Trophoblast cell (in vitro differentiated cells and primary cell): Measurements from ENCODE around the gene FRZB.
"Not testable (repeated sequence)": the region's sequence is repeated elsewhere in the genome, so short reads cannot be mapped to it uniquely, and the experiment has no call there.

ENCODE experiments used
- DNase-seq, 2 donors: peaks; one replicate each; pipeline ENCODE4 v3.0.0-alpha.2; 2016
- H2AFZ ChIP-seq: 2 replicates; pipeline ENCODE4 v1.6.1; 2013; ENCODE audit warnings: low read length, moderate library complexity, mild to moderate bottlenecking; ENCODE audit not compliant: insufficient read depth, poor library complexity
- H2AK5ac ChIP-seq: 2 replicates; pipeline ENCODE4 v1.6.1; 2013; ENCODE audit warnings: mild to moderate bottlenecking, low read length
- H2BK120ac ChIP-seq: 2 replicates; pipeline ENCODE4 v1.6.1; 2013; ENCODE audit warnings: low read length, mild to moderate bottlenecking, moderate library complexity; ENCODE audit not compliant: insufficient read depth, poor library complexity
- H2BK12ac ChIP-seq: 2 replicates; pipeline ENCODE4 v1.6.1; 2013; ENCODE audit warnings: mild to moderate bottlenecking, low read length, moderate library complexity
- H2BK5ac ChIP-seq: 2 replicates; pipeline ENCODE4 v1.6.1; 2013; ENCODE audit warnings: low read length, low read depth, moderate library complexity, mild to moderate bottlenecking; ENCODE audit not compliant: poor library complexity
- H3K14ac ChIP-seq: 2 replicates; pipeline ENCODE4 v1.6.1; 2013; ENCODE audit warnings: mild to moderate bottlenecking, low read length
- H3K18ac ChIP-seq: 2 replicates; pipeline ENCODE4 v1.6.1; 2013; ENCODE audit warnings: mild to moderate bottlenecking, low read length
- H3K23ac ChIP-seq: 2 replicates; pipeline ENCODE4 v1.6.1; 2013; ENCODE audit warnings: low read length
- H3K27ac ChIP-seq: 2 replicates; pipeline ENCODE4 v1.5.1; 2013; ENCODE audit warnings: low read depth, mild to moderate bottlenecking, inconsistent platforms, low read length, moderate library complexity
- H3K27me3 ChIP-seq: 2 replicates; pipeline ENCODE4 v1.6.1; 2013; ENCODE audit warnings: inconsistent platforms, mild to moderate bottlenecking, low read length, moderate library complexity; ENCODE audit not compliant: insufficient read depth
- H3K36me3 ChIP-seq, 2 experiments: 1 replicate in 1 of 2; 2 replicates in 1 of 2; pipeline ENCODE4 v1.6.1; 2013; ENCODE audit warnings: low read length in 2 of 2, mild to moderate bottlenecking in 2 of 2, moderate library complexity in 1 of 2; ENCODE audit not compliant: insufficient read depth in 2 of 2, control insufficient read depth in 1 of 2
- H3K4ac ChIP-seq: 2 replicates; pipeline ENCODE4 v1.6.1; 2013; ENCODE audit warnings: low read depth, mild to moderate bottlenecking, low read length, moderate library complexity
- H3K4me1 ChIP-seq, 2 experiments: 1 replicate in 1 of 2; 2 replicates in 1 of 2; pipeline ENCODE4 v1.6.1; 2013; ENCODE audit warnings: low read length in 2 of 2, mild to moderate bottlenecking in 2 of 2, moderate library complexity in 1 of 2; ENCODE audit not compliant: insufficient read depth in 2 of 2, control insufficient read depth in 1 of 2
- H3K4me2 ChIP-seq: 2 replicates; pipeline ENCODE4 v1.6.1; 2013; ENCODE audit warnings: inconsistent platforms, mild to moderate bottlenecking, low read length, moderate library complexity
- H3K4me3 ChIP-seq: 2 replicates; pipeline ENCODE4 v1.5.1; 2013; ENCODE audit warnings: mild to moderate bottlenecking, low read depth, low read length, inconsistent platforms
- H3K79me1 ChIP-seq: one replicate; pipeline ENCODE4 v1.6.1; 2013; ENCODE audit warnings: low read length
- H3K79me2 ChIP-seq: 2 replicates; pipeline ENCODE4 v1.6.1; 2013; ENCODE audit warnings: low read length, mild to moderate bottlenecking; ENCODE audit not compliant: control insufficient read depth, insufficient read depth, poor library complexity
- H3K9ac ChIP-seq: 2 replicates; pipeline ENCODE4 v1.6.1; 2013; ENCODE audit warnings: mild to moderate bottlenecking, low read length
- H3K9me3 ChIP-seq: 2 replicates; pipeline ENCODE4 v1.6.1; 2013; ENCODE audit warnings: low read depth, mild to moderate bottlenecking, control low read depth, inconsistent platforms, low read length; ENCODE audit not compliant: insufficient read depth
- H4K12ac ChIP-seq: 2 replicates; pipeline ENCODE4 v1.6.1; 2013; ENCODE audit warnings: low read depth, mild to moderate bottlenecking, low read length, moderate library complexity
- H4K8ac ChIP-seq: 2 replicates; pipeline ENCODE4 v1.6.1; 2013; ENCODE audit warnings: low read depth, mild to moderate bottlenecking, low read length, moderate library complexity
- H4K91ac ChIP-seq: one replicate; pipeline ENCODE4 v1.6.1; 2013; ENCODE audit warnings: low read depth, mild to moderate bottlenecking, low read length, moderate library complexity
- WGBS: extraction: QIAGEN DNeasy Blood & Tissue Kit; methylation state at CpG from one replicate; pipeline ENCODE4 v1.1.7; 2013; ENCODE audit warnings: missing lambda C conversion rate; ENCODE audit not compliant: insufficient read length, insufficient coverage; ENCODE audit errors: extremely low coverage; 5-methylcytosine and 5-hydroxymethylcytosine counted together

FRZB gene

DNA sequence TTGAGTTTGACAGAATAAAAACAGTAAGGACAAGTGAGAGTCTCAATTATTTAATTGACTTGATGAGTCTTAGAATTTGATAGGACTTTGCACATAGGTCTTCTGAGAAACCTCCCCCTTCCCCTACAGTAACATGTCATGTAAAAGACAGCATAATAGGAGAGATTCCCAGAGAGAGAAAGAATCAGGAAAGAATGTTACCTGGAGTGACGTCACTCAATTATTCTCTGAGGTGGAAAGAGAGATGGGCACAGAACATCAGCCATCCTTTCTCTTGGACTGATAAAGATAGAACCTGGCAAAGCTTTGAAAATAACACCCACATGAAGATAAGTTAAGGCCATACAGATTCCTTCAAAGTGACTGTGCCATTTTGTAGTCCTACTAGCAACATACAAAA, 19.3 kb upstream of the FRZB start:
- Histone ChIP-seq H3K27ac (no peak overlapping the region), H3K9ac (no peak overlapping the region), H2BK12ac (no peak overlapping the region), H3K79me2 (no peaks in the 10 kb centered on the region), H4K8ac (no peak overlapping the region), H2BK5ac (no peak overlapping the region), H3K14ac (no peak overlapping the region), H3K23ac (no peak overlapping the region), H3K79me1 (no peaks in the 10 kb centered on the region), H3K4me1 (no peaks in the 10 kb centered on the region), H3K27me3 (no peaks in the 10 kb centered on the region), H4K12ac (no peak overlapping the region), H2BK120ac (no peak overlapping the region), H3K4ac (no peak overlapping the region), H4K91ac (no peak overlapping the region), H3K18ac (no peak overlapping the region), H2AFZ (no peak overlapping the region), H3K4me2 (no peak overlapping the region), H3K9me3 (no peaks in the 10 kb centered on the region), H2AK5ac (no peak overlapping the region), H3K4me3 (no peak overlapping the region), H3K36me3 (no peaks in the 10 kb centered on the region)
- WGBS, result no CpG with 5 or more reads among the region's 1 CpG
- DNase-seq, result no peak

DNA sequence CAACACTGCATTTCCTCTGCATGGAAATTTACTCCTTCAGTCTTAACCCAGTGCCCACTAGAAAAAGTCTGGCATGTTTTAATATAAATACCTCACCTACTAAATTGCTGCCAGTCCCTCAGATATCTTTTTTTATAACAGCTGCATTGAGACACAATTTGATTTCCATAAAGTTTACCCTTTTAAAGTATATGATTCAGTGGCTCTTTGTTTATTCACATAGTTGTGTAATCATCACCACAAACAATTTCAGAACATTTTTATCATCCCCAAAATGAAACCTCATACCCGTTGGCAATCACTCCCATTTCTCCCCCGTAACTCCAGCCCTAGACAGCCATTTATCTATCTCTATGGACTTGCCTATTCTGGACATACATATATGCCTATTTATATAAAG, 17.0 kb upstream of the FRZB start:
- no peak overlapping the region for H3K23ac ChIP-seq
- no peaks in the 10 kb centered on the region for H3K79me2 ChIP-seq
- H3K9me3 ChIP-seq, result no peaks in the 10 kb centered on the region
- H4K8ac ChIP-seq, result no peak overlapping the region
- no peak overlapping the region for H2BK12ac ChIP-seq
- no peaks in the 10 kb centered on the region for H3K27me3 ChIP-seq
- no peak overlapping the region for H2AK5ac ChIP-seq
- H4K91ac ChIP-seq, result no peak overlapping the region
- no peak overlapping the region for H2BK5ac ChIP-seq
- H3K4me3 ChIP-seq, result no peak overlapping the region
- no peak overlapping the region for H3K4ac ChIP-seq
- H3K36me3 ChIP-seq, result no peaks in the 10 kb centered on the region
- no peak overlapping the region for H3K27ac ChIP-seq
- WGBS, result no CpG with 5 or more reads among the region's 2 CpGs
- no peak overlapping the region for H3K4me2 ChIP-seq
- H3K4me1 ChIP-seq, result no peaks in the 10 kb centered on the region
- H2BK120ac ChIP-seq, result no peak overlapping the region
- no peak overlapping the region for H2AFZ ChIP-seq
- H4K12ac ChIP-seq, result no peak overlapping the region
- no peak for DNase-seq
- no peak overlapping the region for H3K14ac ChIP-seq
- H3K18ac ChIP-seq, result no peak overlapping the region
- H3K79me1 ChIP-seq, result no peaks in the 10 kb centered on the region
- no peak overlapping the region for H3K9ac ChIP-seq

DNA sequence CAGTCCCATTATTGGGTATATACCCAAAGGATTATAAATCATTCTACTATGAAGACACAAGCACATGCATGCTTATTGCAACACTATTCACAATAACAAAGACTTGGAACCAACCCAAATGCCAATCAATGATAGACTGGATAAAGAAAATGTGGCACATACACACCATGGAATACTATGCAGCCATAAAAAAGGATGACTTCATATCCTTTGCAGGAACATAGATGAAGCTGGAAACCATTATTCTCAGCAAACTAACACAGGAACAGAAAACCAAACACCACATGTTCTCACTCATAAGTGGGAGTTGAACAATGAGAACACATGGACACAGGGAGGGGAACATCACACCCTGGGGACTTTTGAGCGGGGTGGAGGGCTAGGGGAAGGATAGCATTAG, 13.7 kb upstream of the FRZB start:
- H4K8ac ChIP-seq, H3K23ac ChIP-seq, H4K91ac ChIP-seq, H3K4me3 ChIP-seq, H4K12ac ChIP-seq, H2BK120ac ChIP-seq, H2AFZ ChIP-seq, H2AK5ac ChIP-seq, H2BK5ac ChIP-seq, H3K27ac ChIP-seq, H3K4me1 ChIP-seq, H3K18ac ChIP-seq, H3K27me3 ChIP-seq, H3K9ac ChIP-seq, H3K9me3 ChIP-seq, H3K79me2 ChIP-seq, H3K36me3 ChIP-seq, DNase-seq, H3K79me1 ChIP-seq, H3K4ac ChIP-seq, H3K4me2 ChIP-seq, H2BK12ac ChIP-seq, H3K14ac ChIP-seq: not testable (repeated sequence)
- WGBS, result no CpG with 5 or more reads among the region's 1 CpG

DNA sequence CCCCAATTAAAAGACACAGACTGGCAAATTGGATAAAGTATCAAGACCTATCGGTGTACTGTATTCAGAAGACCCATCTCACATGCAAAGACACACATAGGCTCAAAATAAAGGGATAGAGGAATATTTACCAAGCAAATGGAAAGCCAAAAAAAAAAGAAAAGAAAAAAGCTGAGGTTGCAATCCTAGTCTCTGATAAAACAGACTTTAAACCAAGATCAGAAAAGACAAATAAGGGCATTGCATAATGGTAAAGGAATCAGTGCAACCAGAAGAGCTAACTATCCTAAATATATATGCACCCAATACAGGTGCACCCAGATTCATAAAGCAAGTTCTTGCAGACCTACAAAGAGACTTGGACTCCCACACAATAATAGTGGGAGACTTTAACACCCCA, 10.2 kb upstream of the FRZB start:
- H2BK120ac ChIP-seq, H2AFZ ChIP-seq, H2AK5ac ChIP-seq, H3K79me2 ChIP-seq, H3K27ac ChIP-seq, H3K36me3 ChIP-seq, H3K4ac ChIP-seq, H4K12ac ChIP-seq, H3K27me3 ChIP-seq, H4K91ac ChIP-seq, H3K14ac ChIP-seq, H3K4me1 ChIP-seq, H3K23ac ChIP-seq, H3K4me2 ChIP-seq, H2BK5ac ChIP-seq, H4K8ac ChIP-seq, H3K4me3 ChIP-seq, DNase-seq, H3K79me1 ChIP-seq, H3K18ac ChIP-seq, H3K9me3 ChIP-seq, H3K9ac ChIP-seq, H2BK12ac ChIP-seq: not testable (repeated sequence)
- no CpG with 5 or more reads among the region's 1 CpG for WGBS
